Activated CD8-positive, alpha-beta memory T cell treated with anti-CD3 and anti-CD28 coated beads, Interleukin-2, amount 50 U/mL, for 48 hours (primary cell): ENCODE results near the gene SLC10A6.

Experiments used
- DNase-seq: peaks from one replicate; pipeline ENCODE4 v3.0.0-alpha.2; 2020

SLC10A6 gene

DNA sequence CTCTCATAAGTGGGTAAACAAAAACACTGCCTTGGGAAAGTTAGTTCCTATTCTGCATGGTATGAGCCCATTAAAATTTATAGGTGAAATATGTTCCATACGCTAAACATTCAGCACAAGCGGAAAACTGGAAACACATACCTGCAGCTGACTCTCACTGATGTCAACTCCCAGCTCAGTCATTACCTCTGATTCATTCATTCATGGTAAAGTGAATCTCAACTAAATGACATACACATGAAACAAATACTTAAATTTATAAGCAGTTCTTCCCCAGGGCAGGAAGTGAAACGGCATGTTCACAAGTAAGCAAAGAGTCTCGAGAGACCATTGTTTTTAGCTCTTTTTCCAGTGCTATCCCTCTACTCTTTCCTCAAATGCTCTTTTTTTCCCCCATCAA, 1.6 kb downstream of the SLC10A6 start:
- DNase-seq, result no peak

- no peak for DNase-seq
These were observed 2.3 kb downstream of the SLC10A6 start for GRCh38 chr4:86846921-86847320.

- DNase-seq, result no peak
These were observed 3.6 kb downstream of the SLC10A6 start for GRCh38 chr4:86845593-86845992.

- no peak for DNase-seq
These were observed 7.9 kb downstream of the SLC10A6 start for GRCh38 chr4:86841309-86841708.

- DNase-seq, result no peak
These were observed 8.3 kb downstream of the SLC10A6 start for GRCh38 chr4:86840858-86841257.

DNA sequence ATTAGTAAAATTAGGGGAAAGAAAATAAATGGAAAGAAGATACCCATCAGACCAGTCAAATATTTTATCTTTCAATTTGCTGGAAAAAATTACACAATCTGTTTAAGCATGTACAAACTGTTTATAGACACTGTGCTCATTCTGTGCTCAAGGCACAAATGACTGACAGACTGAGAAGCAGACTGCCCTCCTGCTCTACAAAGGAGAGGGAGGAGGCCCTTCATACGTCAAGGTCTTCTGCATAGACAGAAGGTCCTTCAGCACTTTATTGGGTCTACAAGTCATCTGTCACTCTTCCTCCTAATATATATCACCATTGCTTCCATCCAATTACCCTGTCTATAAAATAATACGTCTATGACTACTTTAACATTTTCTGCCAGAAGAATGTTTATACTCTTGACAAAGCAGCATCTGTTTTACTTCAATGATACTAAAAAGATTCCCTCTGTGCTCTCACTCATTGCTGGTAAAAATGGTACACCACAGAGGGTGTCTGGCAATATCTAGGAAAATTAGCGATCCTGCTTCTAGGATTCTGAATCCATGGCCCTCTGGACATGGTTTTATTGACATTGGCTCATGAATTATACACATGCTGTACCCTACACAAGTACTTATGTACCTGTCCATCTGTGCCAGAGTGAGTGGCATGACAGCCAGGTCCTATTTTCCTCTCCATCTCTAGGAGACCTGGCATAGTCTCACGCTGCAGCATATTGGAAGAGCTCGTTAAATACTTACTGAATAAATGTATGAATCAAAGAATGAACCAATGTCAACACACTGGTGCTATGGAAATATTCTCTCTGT, 11.3 kb downstream of the SLC10A6 start:
- no peak for DNase-seq

DNA sequence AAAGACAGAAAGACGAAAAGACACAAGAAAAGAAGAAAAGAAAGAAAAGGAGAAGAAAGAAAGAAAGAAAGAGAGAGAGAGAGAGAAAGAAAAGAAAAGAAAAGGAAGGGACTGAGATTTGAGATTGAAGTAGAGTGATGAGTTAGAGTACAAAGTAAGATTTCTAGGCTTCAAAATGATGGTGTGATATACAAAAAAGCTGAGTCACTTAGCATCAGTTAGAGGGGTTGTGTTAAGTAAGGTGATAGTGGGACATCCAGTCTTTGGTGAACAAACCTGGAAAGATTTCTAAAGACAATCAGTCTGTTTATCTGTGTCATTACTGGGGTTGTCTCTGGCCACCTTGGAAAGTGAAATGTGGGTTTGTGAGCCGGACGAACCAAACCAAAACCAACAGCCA, 13.5 kb downstream of the SLC10A6 start:
- DNase-seq, result no peak

DNA sequence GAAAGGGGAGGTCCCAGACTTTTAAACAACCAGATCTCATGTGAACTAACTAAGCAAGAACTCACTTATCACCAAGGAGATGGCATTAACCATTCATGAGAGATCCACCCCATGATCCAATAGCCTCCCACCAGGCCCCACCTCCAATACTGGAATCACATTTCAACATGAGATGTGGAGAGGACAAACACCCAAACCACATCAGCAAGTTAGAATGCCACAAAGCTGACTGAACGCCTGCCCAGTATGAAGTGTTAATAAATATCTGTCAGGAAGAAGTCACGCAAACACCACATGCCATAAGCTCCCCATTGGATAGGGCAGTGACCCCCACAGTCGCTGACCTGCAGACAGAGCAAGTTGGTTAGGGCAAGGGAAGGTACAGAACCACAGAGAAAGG, 14.3 kb downstream of the SLC10A6 start:
- no peak for DNase-seq

GRCh38 chr4:86833615-86834014, 15.6 kb downstream of the SLC10A6 start:
- no peak for DNase-seq

GRCh38 chr4:86831262-86832130, 17.7 kb downstream of the SLC10A6 start:
- no peak for DNase-seq

- DNase-seq, result no peak
These were observed 23.7 kb downstream of the SLC10A6 start for GRCh38 chr4:86825511-86825910.

GRCh38 chr4:86822136-86822535, 27.0 kb downstream of the SLC10A6 start:
- no peak for DNase-seq

- no peak for DNase-seq
These were observed 28.0 kb downstream of the SLC10A6 start for GRCh38 chr4:86821151-86821550.

- no peak for DNase-seq
These were observed 29.6 kb downstream of the SLC10A6 start for GRCh38 chr4:86819561-86819960.

- no peak for DNase-seq
These were observed 30.3 kb downstream of the SLC10A6 start for GRCh38 chr4:86818841-86819240.

GRCh38 chr4:86818211-86818610, 31.0 kb downstream of the SLC10A6 start:
- no peak for DNase-seq

DNA sequence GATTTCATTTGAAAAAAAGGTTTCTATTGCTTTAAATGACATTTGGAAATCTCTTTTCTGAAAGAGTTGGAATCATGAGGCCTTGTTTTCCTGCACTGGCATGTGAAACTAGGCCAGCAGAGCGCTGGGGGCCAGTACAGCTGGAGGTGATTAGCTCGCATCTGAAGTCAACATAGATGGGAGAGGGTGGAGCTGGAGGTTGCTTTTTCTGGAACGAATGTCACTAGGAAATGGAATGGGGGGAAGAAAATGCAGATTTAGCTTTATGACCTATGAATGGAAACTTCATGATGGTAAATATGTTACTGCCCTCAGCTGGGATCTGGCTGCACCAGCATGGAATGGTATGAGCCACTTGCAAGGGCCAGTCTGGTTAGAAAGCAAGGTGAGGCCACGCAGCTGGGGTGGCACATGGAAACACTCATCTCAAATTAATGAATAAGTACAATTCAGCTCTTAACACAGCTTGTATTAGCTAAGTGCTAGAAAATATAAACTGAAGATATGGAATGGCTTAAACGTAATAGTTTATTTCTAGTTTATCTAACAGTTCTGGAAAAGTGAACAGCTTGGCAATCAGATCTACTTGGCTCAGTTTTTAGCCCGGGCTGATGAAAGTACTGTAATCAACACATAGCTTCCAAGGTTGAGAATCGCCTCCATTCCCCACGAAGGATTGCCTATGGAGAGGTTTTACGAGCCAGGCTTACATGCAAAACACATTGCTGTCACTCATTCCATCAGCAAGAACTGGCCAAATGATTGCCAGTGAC, 32.5 kb downstream of the SLC10A6 start:
- no peak for DNase-seq

DNA sequence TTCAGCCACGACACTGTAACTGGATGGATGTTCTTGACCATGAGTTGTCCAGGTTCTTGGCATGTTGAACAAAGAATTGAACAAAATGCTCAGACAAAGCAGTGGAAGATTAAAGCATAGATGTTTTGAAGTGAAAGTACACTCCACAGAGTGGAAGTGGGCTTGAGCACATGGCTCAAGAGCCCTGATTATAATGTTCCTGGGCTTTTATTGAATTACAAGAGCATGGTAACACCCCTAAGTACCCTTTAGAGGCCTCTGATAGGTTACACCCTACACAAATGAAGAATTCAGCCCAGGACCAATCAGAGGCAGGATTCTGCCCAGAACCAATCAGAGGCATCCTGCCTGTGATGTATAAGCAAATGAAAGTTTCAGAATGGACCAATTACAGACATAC, 33.5 kb downstream of the SLC10A6 start:
- DNase-seq, result no peak

DNA sequence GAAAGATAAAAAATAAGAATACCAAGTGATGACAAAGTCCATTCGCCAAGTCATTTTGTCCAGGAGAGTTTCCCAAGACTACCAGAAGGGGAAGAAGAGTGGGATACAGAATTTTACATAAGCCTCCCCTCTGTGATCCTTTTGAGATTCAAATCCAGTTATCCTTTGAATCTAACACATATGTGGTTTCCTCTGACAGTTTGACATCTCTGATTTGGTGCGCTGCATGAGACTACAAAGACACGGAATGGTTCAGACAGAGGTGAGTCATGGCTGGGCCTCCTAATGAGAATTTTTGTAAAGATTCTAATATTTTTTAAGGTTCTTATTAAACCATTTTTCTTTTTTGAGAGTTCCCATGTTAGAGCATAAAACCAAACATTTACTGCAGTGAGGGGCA, 38.3 kb downstream of the SLC10A6 start:
- DNase-seq, result no peak

DNA sequence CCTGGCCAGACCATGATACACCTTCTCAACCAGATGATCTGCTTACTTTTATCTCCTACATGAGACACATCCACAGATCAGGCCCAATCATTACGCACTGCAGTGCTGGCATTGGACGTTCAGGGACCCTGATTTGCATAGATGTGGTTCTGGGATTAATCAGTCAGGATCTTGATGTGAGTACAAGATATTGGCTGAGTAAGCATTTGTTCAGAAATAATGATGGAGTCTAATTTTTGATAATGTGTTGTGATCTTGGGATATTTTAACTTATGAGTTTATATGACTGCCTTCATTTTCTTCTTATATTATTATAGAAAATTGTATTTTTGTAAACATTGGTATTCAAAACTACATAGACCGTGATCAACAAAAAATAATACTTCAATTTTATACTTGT, 39.4 kb downstream of the SLC10A6 start:
- DNase-seq, result no peak

GRCh38 chr4:86791126-86791525, 58.1 kb downstream of the SLC10A6 start:
- no peak for DNase-seq

DNA sequence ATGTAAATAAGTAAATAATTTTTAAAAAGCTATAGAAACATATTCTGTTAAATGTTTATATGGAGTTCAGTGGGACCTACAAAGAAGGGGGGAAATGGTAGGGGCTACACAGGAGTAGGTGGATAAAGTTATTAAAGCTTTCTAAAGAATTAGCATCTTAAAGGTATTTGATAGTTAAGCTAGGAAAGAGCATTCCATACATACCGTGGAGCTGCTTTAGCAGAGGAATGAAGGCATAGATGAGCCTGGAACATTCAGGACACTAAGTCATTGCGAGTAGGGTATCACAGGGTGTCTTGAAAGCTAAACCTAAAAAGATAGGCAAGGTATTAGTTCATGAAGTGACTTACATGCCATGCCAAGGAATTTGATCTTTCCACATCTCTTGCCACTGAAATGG, 60.4 kb downstream of the SLC10A6 start:
- DNase-seq, result no peak

DNA sequence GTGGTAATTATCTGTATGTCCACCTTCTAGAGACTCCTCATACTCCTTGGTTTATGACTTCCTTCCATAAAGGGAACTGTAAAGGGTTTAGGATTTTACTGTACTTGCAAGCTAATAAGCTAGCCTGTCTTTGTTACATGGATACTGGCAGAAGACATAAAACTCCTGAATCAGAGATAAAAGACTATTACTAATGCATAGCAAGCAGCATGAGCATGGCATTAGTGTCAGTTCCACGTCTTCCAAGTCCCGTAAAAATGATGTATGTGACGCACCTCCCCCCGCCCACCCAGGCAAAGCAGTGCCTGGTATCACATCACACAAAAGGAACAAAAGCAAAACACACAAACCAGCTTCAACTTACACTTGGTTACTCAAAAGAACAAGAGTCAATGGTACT, 71.0 kb downstream of the SLC10A6 start:
- DNase-seq, result no peak
